Stimulated activated naive CD4-positive, alpha-beta T cell (primary cell): Measurements from ENCODE around the gene SHC1.
"Not testable (repeated sequence)": the region's sequence is repeated elsewhere in the genome, so short reads cannot be mapped to it uniquely, and the experiment has no call there.

Experiments used
- DNase-seq, 6 experiments: peaks; one replicate each; lab custom pipeline; 2025; lab: John Stamatoyannopoulos, UW

The SHC1 gene

DNA sequence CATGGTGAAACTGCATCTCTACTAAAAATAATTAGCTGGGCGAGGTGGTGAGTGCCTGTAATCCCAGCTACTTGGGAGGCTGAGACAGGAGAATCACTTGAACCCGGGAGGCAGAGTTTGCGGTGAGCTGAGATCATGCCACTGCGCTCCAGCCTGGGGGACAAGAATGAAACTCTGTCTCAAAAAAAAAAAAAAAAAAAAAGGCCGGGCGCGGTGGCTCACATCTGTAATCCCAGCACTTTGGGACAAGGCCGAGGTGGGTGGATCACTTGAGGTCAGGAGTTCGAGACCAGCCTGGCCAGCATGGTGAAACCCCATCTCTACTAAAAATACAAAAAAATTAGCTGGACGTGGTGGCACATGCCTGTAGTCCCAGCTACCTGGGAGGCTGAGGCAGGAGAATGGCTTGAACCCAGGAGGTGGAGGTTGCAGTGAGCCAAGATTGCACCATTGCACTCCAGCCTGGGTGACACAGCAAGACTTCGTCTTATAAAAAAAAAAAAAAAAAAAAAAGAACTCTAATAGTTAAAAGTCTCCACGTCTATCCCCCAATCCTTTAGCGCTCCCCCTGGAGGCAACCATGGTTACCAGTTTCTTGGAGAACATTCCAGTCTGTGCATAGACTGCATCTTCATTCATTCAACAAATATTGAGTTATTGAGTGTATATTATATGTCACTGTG is 24.9 kb upstream of the SHC1 start:
- not testable (repeated sequence) for DNase-seq

DNA sequence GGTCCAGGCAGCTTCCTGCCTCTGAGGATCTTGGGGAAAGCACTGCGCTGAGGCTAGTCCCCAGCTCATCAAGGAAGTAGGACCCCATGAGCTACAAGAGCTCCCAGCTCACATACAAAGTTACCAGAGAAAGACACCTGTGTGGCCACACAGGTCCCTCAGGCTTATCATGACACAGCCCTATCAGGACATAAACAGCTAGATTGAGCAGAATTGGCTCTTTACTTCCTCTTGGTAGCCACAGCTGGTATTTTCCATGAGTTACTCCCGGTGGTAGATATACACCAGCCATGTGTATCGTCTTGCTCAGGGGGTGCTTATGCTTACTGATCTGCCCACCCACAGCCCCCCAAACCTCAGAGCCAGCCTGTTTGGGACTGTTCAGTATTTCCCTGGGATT is 24.0 kb upstream of the SHC1 start:
- no peak for DNase-seq

DNA sequence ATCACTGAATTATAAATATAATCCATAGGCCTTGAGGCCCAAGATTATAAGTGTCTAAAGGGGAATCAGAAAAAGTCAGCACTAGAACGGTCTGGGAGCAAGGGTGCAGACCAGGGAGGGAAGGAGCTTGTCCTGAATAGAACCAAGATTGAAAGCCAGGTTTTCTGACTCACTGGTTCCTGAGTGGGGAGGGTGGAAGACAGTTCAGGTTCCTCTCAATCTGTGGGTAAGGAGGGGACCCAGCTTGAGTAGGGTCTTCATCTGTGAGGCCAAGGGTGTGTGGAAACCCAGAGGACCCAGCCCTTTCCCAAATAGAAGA is 23.7 kb upstream of the SHC1 start:
- DNase-seq = no peak

DNA sequence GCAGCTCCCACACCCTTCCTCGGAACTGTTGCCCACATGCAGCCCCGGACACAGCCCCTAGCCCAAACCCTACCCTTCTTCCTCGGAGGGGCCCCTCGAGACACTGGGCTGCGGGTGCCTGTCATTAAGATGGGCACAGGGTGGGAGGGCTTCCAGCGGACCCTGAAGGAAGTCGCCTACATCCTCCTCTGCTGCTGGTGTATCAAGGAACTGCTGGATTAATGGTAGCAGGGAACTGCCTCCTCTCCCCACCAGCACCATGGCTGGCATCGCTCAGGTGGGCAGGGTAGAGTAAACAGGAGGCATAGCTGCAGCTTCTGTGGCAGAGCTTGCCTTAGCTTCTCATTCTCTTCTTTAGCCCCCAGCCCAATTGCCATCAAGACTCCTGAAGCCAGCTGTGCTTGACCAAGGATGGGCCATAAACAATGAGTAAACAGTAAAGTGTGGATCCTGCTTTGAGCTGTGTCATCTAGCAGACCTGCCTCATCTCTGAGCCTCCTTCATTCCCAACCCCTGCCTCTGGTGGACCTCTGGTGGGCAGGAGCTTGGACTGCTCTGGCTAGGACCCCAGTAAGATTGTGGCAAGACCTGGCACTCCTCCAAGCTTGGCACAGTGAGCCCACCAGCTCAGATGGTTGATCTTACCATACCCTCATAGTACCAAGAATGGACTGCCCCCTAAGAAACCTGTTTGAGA is 23.2 kb upstream of the SHC1 start, which contains the start of gene LENEP:
Gene LENEP (plus strand): TSS at position 15 of the 697 bp plus-strand sequence. CDS start 22 bp downstream, at position 37.
- no peak for DNase-seq

DNA sequence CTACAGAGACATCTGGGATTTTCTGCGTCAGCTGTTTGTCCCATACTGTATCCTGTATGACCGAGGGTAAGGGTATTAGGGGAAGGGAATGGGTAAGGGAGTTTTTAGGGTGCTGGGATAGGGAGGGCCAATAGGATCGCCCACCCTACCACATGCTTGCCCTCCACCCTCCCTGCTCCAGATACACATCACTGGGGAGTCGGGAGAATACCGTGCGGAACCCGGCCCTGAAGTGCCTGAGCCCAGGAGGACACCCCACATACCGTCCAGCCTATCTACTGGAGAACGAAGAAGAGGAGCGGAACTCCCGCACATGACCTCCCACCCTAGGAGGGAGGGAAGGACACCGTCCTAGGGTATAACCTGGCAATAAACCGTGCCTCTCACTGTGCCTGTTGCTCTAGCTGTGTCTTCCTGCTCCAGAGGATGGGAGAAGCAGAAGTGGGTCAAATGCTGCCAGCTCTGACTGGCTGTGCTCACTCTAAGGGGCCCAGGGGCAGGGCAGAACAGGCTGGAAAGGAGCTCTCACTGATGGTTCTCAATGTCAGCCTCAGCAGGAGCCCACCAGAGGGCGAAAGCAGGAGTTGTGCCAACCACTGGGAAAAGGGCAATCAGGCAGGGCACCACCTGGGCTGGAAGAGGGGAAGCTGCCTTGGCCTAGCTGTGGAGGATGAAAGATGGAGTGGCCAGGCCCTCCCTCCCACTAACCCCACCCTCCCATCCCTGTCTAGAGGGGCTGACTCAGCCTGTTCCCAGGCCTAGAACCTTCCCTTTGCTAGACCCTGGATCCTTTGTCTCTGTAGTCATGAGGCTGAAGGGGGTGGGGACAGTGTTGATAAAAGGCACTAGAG is 22.4 kb upstream of the SHC1 start:
- no peak for DNase-seq

DNA sequence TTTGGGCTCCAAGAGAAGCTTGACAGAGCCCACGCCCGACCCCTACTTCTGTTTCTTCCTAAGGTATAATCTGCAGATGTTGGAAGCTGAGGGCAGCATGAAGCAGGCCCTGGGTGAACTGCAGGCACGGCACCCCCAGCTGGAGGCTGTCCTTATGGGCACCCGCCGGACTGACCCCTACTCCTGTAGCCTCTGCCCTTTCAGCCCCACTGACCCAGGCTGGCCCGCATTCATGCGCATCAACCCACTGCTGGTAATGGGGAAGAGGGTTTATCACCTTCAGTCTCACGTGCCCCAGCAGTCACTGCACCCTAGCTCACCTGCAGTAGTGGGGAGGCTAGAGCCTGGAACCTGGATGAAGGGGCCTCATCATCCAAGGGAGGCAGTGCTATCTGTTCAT is 19.7 kb upstream of the SHC1 start:
- DNase-seq = no peak

DNA sequence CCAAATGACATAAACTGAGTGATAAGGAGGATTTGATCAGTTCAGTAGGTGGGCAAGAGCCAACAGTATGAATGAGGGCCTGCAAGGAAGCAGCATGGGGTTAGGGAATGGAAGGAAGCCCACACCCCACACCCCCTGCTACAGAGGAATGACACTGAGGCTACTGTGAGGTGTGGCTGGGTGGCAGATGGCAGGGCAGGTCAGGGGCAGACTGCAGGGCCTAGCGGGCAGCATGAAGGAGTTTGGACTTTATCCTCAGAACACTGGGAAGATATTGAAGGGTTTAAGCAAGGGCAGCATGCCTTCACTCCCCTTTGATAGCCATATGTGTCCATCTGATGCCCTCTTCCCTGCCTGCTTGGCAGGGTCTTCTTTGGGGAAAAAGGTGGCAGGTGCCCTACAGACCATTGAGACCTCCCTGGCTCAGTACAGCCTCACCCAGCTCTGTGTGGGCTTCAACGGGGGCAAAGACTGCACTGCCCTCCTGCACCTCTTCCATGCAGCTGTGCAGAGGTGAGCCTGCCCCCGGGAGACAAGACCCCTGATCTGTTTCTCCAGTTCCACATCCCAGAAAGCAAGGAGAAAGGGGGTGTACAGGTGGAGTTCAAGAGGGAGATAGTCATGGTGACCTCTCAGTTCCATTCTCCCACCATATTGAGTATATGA is 18.8 kb upstream of the SHC1 start:
- no peak for DNase-seq

DNA sequence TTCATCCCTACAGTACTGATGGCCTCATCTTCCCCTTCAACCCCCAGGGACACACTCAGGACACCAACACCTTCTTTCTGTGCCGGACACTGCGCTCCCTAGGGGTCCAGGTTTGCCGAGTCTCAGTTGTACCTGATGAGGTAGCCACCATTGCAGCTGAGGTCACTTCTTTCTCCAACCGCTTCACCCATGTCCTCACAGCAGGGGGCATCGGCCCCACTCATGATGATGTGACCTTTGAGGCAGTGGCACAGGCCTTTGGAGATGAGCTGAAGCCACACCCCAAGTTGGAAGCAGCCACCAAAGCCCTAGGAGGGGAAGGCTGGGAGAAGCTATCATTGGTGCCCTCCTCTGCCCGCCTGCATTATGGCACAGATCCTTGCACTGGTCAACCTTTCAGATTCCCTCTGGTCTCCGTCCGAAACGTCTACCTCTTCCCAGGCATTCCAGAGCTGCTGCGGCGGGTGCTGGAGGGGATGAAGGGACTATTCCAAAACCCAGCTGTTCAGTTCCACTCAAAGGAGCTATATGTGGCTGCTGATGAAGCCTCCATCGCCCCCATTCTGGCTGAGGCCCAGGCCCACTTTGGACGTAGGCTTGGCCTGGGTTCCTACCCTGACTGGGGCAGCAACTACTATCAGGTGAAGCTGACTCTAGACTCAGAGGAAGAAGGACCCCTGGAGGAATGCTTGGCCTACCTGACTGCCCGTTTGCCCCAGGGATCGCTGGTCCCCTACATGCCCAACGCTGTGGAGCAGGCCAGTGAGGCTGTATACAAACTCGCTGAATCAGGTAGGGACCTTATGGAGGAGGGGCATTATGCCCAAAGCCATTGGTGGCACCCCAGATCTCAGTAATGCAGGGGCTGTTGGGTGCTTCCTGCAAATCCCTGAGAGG is 17.8 kb upstream of the SHC1 start:
- peak in 1 of 6 experiments; percentile 3 for DNase-seq

DNA sequence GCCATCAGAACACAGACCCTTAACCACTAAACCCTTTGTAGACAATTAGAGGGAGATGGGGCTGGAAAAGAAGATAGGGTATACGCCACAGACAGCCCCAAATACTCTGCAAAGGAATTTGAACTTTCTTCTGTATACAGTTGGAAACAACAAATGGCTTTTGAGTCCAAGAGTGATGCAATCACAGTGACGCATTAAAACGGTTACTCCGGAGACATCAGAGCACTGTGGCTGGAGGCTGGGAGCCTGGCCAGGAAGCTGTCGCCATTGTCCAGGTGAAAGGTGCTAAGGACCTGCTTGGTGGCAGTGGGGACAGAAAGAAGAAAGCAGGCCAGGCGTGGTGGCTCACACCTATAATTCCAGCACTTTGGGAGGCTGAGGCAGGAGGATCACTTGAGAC is 16.8 kb upstream of the SHC1 start:
- DNase-seq = no peak

DNA sequence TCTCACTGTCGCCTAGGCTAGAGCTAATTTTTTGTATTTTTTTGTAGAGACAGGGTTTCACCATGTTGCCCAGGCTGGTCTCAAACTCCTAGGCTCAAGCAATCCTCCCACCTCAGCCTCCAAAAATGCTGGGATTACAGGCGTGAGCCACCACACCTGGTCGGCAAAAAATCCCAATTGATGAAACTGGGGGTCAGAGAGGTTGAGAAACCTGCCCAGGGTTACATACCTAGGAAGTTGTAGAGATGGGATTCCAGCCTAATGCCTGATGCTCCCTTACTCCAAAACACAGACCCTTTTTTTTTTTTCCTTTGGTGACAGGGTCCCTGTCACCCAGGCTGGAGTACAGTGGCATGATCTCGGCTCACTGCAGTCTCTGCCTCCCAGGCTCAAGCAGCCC is 16.2 kb upstream of the SHC1 start:
- not testable (repeated sequence) for DNase-seq

DNA sequence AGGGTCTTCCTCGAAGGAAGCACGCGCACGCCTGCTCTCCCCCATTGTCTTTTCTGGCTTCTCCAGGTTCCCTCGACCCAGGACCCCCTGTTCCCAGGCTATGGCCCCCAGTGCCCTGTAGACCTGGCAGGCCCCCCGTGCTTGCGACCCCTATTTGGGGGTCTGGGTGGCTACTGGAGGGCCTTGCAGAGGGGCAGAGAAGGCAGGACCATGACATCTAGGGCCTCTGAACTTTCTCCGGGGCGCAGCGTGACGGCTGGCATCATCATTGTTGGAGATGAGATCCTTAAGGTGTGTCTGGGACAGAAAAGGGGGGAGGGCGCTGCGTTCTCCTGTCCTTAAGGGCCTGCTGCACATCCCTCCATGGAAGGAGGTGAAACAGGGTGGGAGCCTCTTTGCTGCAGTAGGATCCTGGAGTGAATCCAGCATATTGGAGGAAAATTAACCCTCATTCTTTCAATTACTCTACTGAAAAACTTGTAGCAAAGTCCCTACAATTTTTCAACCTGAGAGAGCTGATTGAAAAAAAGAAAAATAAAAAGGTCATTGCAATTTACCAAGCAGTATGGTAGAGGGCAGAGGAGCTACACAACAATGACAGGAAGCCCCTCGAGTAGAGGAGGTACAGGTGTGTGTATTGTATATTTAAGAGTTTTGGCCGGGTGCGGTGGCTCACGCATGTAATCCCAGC is 13.4 kb upstream of the SHC1 start:
- no peak for DNase-seq

DNA sequence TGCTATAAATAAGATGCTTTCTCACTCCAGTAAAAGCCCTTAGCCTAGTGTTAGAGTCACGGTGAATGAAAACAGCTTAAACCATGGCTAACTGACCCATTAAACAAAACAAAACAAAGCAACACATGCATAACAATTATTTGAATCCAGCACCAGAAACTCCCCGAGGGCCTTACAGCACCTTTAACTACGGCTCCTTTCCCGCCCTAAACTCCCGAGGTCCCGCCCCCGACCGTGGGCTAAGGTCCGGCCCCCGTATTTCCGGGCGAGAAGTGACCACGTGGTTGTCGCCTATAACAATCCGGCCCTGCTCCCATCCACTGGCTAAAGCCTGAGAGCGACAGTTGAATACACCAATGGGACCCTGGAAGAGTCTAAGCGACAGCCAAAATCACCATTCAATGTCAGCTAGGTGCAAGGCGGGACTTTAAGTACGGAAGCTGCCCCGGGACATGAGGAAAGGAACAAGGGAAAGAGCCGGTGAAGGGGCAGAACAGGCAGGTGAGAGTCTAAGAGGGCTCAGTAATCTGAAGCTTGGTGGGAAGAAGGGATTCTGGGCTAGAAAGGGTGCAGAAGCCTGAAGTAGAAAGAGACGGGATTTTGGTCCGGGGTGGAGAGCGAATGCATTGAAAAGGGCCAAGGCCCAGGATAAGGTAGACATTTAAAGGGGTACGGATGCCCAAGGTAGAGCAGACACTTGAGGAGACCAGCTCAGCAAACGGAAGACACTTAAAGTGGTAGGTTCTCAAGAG is 12.5 kb upstream of the SHC1 start, which contains the start of gene FLAD1:
Gene FLAD1 (plus strand): TSS at position 448 of the 752 bp plus-strand sequence. CDS start 351 bp downstream, outside the sequence.
- peak; percentile 84 to 96 (median 94) for DNase-seq

DNA sequence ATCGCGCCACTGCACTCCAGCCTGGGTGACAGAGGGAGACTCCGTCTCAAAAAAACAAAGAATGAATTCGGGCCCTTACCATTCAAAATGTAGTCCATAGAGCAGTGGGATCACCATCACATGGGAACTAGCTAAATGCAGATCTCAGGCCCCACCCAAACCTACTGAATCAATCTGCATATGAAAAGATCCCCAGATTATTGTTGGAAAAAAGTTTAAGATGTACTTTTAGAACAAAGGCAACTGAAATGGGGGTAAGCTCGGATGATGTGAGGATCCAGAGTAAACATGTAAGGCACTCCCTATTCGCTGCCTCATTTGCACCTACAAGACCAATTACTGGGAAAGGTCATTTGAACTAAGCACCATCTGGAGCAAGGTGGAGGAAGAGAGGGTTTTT is 11.8 kb upstream of the SHC1 start:
- DNase-seq = no peak

DNA sequence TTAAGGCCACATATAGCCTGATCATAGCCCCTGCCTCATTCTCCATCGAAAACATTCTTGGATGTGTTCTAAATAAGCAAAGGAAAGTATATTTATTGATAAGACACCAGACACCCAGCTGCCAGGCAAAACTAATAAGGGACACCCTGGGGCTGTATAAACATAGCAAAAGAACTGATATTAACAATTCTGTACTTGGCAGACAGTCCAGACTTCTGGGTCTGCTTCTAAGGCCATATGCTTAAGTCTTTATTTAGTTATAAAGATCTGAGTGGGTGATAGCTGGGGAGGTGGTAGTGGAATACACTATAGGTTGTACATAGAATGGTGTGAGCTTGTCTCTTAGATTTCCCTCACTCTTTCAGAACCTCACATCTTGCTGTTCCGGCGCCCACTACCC is 7.8 kb upstream of the SHC1 start:
- no peak for DNase-seq

DNA sequence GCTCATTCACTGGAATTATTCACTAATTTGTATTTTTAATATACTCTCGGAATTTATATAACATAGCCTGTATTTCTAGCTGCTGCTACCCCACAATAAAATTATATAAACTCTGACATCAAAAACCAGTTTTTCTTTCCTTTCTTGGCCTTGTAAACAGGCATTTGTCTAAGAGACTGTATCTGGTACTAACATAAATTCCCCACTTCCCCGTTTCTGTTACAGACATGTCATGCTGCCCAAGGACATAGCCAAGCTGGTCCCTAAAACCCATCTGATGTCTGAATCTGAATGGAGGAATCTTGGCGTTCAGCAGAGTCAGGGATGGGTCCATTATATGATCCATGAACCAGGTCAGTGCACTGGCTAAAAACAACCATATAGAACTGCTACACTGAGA is 7.2 kb upstream of the SHC1 start:
- not testable (repeated sequence) for DNase-seq

DNA sequence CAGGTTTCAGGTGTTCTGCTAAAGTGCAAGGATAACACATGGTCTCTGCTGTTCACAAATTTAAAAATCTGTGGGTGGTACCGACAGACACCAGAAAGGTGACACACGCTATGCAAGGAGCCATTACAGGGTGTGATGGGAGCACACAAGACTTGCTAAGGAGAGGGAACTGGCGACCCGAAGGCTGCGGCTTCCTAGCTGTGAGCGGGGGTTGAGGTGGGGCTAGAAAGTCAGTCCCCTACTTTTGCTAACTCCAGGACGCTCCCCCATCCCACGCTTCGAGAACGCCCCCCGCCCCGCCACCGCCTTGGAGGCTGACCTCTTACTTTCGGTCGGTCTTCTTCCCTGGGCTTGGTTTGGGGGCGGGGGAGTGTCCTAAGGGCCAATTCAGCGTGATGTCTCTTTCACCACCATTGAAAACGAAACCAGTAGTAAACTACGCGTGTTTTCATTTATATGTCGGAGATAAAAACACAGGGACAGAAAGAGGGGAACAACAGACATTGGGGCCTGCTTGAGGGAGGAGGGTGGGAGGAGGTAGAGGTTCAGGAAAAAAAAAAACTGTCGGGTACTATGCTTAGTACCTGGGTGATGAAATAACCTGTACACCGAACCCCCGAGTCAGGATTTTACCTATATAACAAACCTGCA is 5.0 kb upstream of the SHC1 start:
- peak in 4 of 6 experiments; percentile 40 to 54 (median 41) for DNase-seq

DNA sequence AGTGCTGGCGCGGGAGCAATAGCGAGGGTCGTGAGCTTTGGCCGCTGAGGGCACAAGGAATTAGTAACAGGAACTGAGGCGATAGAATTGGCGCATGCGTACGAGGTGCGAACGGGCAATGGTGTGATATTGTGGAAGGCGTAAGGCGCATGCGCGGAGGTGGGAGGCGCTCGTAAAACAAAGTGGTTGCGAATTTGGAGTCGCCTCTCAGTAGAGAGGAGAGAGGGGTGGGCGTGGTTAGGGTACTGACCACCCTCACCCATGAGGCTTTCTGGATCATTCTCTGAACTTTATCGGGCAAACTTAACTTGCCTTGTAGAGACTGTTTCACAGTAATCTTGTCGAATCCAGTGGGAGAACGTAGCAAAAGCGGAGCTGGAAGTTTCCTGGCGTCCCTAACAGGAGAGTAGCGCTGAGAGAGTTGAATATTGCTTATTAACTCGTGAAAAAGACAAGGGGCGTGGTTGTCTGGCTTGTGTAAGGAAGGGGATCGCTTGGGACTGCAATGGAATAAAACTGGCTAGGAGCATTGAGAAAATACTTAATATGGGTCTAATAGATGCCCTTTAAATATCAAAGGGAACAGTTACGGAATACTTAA is 4.4 kb upstream of the SHC1 start:
- peak; percentile 92 to 100 (median 98) for DNase-seq

DNA sequence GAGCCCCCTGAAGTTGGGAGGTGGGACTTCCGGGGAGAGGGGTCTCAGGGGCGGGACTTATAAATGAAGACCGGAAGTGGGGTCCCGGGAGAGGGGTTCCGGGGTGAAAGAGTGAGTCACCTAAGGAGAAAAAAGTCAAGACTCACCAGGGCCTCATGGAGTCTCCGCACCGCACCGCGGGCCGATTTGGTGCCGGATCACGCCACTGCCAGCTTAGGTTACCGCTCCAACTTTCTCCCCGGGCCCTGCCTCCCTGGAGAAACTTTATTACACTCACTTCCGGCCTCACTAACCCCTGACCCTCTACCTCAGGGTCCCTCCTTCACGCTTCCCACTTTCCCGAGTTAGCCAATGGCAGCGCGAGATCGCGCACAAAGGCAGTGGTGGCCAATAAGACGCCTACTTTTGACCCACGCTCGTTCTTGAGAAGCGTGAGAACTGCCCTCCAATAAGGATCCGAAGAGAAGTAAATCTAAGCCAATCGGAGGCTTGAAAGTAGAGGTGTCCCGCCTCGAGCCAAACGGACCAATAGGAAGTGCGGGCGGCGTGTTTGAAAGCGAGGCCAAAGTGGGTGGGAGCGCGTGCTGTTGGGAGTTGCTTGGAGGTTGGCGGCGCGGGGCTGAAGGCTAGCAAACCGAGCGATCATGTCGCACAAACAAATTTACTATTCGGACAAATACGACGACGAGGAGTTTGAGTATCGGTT is 3.7 kb upstream of the SHC1 start, which contains the start of gene CKS1B:
Gene CKS1B (plus strand): TSS at position 580 of the 706 bp plus-strand sequence. CDS start 65 bp downstream, at position 645.
- peak; percentile 97 to 100 (median 98) for DNase-seq
